ENCODE measurements around the gene HEMGN.

The HEMGN gene

DNA sequence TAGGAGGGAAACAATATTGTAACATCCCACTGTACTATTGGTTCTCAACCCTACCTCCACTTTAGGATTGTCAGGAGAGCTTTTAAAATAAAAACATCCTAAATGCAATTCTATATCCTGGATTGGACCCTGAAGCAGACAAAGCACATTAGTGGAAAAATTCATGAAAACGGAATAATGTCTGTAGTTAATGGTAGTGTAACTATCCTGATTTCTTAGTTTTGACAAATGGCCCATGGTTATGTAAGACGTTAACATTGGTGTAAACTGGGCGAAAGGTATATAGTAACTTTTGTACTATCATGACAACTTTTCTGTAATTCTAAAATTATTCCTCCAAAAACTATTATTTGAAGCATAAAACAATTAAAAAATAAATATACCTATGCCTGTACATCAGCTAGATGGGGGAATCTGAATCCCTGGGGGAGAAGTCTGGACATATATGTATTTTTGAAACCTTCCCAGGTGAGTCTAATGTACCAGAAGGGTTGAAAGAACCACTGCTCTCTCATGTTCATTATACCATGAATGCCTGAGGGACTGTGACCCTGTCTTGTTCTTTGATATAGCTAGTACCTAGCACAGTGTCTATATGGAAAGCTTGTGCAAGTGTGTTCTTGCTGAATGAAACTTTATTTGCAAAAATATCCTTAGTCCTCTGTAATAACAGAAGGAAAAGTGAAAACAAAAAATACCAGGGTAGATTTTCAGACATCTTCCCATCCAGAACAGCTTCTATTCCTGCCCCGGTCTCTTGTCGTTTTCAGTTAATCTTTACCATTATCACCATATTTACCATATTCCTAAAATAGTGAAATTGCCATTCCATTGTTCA, 12.3 kb downstream of the HEMGN start:
- no peak for DNase-seq

DNA sequence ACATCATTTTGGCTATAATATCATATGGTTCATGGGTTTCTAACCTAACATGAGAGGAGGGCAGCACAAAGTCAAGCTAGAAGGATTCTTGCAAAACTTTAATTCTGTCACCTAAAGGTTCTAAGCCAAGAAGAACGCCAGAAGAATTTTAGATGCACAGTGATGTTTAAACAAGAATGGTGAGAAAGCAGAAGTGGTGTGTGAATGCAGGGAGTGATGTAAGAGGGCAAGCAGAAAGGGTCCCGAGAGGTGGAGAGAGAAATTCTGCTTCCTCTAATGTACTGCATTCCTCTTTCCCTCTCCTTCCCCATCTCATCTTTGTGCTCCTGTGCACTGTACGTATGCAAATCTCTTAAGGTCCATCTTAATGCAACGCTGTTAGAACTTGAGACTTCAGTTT, 13.6 kb downstream of the HEMGN start:
- no peak for DNase-seq

DNA sequence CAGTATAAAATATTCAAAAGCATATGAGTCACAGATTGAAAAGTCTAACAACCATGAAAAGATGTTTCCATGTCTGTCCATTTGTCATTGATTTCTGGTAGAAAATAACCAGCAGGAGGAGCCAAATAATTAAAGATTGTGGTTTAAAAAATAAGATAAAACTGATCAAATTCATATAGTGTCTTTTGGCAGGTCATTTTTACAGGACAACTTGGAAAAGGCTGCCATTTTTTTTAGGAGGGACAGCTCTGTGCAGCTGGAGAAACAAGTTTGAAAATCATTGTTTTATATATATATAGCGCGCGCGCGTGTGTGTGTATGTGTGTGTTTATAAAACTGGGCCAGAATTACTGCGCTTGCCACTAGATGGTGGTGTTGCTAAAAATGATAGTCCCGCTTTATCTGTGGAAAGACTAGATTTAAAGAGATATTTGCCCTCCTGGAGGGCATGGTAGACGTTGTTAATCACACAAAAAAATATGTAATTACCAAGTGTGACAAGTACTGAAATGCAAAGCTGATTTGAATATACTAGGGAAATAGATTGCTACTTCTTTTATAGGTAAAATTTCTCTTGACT, 14.4 kb downstream of the HEMGN start:
- peak; percentile 85 for DNase-seq

DNA sequence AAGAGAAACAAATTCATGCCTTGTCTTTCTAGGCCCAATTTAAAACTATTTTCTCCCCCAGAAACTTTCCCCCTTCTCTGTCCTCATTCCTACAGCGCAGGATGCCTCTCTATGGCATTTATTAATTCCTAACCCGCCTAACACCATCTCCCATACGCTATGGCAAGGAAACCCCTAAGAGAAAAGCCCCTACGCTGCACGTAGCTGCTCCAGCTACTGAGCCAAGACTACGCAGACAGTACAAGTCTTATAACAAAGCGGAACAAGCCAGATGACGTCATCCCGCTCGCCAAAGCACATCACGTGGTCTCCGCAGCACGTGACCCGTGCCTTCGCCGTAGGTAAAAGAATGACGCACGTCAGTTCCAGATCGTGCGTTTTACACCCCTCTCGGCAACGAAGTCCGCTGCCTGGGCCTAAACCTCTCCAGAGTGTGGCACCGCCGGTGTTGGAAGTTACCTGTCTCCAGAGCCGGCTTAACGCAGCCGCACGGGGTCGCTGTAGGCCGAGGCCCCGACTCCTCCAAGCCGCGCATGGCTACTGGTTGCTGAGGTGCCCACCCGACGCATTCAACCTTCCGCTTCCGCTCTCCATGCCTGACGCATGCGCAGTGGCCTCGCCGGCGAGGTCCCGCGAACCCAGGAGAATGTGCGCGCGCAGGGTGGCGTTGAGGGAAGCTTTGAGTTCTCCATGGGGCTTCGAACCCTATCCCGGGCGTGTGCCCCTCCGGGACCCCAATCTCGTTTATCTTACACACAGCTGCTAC, 15.8 kb downstream of the HEMGN start, which contains the start of gene TRMO:
TRMO (minus strand) TSS at position 542 of the 766 bp plus-strand sequence; CDS start at position 535, 7 bp downstream.
- DNase-seq = peak; percentile 98

DNA sequence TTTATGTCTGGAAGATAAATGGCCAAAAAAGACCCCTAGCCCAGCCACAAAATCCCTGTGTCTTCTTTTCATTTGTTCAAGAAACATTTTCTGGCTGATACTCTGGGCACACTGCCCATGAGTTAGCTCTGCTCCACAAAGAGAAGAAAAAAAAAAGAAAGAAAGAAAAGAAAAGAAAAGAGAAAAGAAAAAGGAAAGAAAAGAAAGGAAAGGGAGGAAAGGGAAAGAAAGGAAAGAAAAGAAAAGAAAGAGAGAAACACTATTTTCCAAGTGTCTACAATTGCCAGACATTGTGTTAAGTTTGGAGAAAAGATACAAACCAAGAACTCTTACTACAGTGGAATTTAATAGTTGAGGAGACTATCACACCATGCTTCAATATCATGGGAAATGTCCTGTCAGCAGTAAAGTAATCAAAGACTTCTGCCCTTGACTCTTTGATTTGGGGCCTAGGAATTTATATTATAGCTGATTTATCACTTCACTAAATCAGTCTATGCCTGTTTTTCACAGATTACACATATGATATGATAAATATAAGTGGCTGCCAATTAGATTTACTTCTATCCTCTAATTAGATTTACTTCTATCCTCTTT, 18.7 kb downstream of the HEMGN start:
- no peak for DNase-seq

DNA sequence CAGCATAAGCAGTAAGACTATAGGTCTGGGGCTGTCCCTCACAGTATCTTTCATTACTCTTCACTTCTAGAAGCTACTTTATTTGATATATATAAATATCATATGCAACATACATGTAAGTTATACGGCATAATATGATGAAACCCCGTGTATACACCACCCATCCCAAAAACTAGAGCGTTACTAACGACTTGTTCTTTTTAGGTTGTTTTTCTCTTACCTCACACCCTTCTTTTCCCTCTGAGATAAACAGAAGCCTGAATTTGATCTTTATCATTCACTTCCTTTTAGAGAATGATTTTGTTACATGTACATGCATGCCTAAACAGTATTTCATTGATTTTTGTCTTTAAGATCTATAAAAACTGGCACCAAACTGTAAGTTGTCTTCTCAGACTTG, 19.4 kb downstream of the HEMGN start:
- DNase-seq = no peak

DNA sequence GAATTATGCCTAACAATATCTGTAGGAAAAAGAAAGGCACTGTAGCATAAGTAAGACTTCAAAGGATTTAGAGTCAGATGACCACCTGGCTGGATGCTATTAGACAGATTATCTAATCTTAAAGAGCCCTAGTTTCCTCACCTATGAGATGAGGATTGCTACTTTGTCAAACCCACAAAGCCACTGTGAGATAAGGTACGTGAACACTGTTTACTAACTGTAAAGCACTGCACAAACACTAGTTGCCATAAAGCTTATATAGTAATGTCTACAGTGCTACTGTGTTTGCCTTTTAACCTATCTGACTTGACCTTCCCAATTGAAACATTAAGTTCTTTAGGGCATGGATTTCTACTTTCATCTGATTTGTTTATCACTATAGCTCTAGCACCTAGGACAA, 26.0 kb downstream of the HEMGN start:
- DNase-seq = no peak

DNA sequence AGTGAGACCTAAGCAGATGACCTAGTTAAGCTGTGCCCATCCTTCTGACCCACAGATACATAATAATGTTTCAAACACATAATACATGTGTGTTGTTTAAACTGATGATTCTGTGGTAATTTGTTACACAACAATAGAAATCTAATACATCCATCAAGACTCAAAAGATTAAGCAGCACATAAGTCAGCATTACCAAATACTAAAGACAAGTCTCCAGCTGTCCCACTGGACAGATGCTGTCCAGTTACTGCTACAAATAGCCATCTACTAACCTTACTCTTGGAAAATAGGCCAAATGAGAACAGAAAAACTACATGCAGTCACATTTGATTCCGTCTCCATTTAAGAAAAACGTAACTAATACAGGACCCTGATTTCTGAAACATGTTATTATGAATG, 26.4 kb downstream of the HEMGN start:
- DNase-seq = no peak

DNA sequence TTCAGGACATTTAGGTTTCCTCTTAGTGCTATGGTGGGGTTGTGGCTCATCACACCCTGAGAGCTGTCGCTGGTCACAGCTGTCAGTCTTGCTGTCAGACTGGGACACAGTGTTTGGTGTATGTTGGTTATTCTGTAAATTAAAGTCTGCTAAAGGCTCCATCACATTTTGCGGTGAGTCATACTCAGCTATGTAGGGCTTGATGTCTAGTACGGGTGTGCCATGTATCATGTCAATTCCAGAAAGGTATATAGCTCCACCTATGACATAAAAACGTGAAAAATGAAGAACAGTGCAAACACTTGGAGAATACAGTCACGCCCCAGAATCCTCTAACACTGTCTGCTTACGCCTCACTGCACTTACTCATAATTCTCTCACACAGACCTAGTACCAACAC, 27.6 kb downstream of the HEMGN start:
- DNase-seq = no peak

DNA sequence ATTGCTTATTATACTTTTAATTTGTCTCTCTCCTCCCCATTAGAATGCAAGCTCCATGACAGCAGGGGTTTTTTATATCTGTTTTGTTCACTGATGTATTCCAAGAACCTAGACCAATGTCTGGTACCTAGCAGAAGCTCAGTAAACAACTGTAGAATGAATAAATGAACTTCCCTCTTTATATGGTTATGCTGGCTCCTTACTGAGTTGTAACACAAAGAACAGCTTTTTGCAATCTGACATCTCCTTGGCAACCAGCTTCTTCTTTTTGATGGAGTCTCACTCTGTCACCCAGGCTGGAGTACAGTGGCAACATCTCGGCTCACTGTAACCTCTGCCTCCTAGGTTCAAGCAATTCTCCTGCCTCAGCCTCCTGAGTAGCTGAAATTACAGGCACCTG, 29.3 kb downstream of the HEMGN start:
- no peak for DNase-seq

DNA sequence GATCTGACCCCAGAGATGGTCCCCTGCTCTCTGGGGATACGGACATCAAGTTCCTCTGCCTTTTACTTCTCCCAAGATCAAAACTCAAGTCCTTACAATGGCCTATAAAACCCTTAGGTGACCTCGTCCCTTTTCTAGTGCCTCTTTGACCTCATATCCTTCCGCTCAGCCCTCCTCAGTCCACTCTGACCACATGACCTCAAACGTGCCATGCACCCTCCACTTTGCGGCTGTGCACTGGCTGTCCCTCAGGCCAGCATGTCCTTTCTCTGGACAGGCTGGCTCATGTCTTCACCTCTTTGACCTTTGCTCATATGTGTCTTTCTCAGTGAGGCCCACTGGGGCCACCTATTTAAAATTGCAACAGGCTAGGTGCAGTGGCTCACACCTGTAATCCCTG, 30.3 kb downstream of the HEMGN start:
- no peak for DNase-seq

DNA sequence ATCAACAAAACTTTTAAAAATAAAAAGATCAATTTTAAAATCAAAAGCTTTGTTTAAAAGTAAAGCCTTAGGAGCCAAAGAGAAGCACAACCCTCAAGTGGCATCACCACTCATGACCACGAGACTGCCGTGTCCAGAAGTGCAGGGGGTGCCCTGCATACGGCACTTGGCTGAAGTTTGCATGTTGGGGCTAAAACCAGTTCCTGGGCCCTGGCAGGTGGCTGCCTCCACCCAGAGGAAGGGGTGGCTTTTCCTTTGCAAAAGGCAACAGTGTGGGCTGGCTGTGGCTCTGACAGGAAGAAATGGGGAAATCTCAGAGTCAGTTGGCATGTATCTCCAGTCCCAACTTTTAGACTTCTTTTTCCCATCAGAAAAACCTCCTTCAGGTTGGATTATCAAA, 30.9 kb downstream of the HEMGN start:
- no peak for DNase-seq

DNA sequence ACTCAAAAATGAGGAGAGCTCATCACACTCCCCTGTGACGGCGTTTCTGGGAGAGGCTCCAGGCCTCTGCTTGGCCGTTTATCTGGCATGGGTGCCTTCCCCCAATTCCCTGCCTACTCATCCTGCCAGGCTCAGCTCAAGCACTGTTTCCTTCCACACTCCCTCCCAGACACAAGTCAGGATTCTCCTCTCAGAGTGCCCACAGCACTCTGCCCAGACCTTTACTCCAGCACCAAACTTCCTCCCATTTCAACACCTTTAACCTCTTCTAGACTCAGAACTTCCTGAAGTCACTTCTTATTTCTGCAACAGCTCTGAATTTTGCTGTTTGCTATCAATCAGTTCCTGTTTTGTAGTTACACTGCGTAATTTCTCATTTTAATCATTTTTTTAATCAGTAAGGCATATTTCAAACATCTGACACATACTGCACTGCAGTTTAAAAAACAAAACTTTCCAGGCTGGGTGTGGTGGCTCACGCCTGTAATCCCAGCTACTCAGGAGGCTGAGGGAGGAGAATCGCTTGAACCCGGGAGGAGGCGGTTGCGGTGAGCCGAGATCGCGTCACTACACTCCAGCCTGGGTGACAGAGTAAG, 31.6 kb downstream of the HEMGN start:
- DNase-seq = no peak

DNA sequence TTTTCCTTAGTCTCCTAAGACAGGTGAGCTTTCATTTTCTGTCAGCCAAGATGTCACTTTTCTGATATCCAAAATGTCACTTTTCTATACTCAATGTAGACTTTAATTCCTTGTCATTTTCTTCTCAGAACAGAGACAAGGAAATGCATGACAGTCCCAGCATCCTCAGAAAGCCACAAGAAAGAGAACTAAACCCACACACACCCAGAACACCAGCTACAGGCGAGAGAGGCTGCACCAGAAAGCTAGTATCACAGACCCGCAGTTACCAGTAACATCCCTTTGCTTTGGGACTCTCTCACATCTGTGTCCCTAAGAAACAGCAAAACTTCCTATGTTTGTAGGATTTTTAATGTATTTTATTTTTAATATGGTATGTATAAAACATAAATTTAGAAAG, 32.7 kb downstream of the HEMGN start:
- DNase-seq = no peak

DNA sequence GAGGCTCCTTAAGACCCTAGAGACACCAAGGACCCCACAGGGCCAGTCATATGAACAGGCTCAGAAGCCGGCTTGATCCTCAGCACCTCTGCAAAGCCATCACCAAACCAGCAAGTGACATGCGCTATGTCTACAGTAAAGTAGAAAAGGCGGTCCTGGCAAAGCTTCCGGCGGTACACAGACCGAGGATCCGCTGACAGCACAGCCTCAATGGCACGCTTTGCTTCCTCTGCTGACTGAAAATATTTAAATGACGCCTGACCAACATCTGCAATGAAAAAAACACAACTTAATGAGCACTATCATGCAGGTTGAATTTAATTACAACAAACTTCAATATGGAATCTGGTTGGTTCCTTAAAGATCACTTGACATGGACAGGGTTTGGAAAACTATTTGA, 33.2 kb downstream of the HEMGN start:
- no peak for DNase-seq

DNA sequence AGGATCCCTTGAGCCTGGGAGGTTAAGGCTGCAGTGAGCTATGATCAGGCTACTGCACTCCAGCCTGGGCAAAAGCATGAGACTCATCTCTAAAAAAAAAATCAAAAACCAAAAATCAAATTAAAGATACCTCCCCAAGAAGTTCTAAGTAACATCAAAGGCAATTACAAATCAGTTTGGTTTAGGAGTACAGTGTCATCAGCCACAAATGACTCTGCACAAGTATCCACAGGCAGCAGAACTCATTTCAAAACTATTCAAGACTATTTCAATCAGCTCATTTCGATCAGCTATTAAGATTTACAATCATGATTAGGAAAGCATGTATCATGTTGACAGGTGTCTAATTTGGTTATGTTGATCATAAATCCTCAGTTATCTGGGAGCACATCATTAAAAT, 34.8 kb downstream of the HEMGN start:
- no peak for DNase-seq

DNA sequence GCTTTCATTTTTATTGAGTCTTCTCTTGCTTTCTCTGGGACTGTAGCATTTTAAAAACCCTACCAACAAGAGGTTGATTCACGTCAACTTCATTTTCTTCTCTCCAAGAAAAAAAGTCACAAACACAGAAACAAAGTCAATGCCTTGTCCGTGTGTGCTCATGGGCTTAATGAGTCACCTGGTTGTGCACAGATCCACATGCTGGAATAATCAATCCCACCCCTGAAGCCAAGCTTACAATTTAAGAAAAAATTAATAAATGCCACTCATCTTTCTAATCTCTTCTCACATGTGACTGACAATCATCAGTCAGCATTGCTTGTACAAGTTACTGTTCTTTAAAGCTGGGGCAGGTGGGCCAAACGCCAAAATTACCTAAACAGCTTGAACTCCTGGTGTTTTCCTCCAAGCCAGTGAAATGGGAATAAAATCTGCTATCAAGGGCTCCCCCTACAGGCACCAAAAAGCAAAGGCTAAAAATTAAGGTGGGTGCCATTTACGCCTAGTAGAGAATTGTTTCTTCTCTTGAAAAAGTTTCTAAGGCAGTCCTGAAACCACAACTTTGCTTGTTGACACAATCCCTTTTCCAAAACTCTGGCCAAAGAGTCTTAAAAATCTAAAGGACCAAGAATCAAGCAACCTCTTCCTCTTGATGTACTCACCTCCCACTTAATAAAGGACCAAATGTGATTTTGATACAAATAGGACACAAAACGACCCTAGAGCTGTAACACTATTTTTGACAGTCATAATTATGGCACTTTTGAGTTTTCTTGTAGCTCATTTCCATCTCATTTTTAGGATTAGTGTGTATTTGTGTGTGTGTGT, 37.0 kb downstream of the HEMGN start:
- DNase-seq = peak; percentile 54

DNA sequence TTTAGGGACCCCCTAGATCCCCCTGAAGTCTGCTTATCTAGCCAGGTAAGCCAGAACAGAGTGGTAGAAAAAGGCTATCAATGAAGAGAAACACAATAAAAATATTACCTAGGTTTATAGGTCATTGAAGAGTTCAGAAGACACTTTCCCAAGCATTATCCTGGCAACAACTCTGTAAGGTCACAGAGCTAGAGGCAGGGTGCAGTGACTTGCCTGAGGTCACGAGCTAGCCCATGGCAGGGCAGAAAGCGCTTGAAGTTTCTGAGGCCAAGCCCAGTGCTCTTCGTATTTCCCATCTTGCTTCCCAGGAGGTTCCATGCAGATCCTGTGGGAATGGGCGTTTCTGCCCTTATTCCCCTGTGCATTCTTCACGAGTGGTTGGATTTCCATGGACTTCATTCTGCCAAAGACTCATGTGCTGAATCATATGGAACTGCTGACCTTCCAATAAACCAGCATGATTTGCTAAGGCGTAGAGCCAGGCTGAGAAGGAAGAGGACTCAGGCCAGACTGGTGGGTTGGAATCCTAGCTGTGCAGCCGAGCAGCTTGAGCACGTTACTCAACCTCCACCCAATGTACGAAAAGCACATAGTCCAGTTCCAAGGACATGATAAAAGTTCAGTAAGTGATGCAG, 37.8 kb downstream of the HEMGN start:
- no peak for DNase-seq

DNA sequence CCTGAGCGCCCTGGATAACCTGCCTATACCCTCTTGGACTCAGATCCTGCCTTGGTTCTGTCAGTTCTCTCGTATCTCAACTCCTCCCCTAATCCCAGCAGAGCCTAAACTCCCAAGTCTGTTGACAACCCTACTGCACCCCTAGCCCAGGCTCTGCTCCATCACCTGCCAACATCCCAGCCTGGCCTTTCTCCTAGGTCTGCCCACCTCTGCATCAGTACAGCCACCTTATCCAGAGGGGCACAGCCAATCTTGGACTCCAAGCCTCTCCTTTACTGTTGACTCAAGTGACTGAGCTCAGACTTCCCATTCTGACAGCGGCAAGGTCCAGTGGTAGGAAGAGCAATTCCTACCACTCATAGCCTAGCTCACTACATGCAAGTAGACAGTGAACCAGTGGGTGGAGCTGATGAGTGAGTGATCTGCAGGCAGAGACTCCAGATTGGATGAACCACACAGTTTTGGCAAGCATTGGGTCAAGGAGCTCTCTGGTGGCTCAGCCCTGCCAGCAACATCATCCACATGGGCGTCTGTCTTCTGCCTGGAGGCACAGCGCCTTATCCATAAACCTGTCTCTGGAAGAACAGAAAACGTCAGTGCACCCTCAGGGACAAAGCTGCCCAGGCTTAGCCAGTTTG, 42.2 kb downstream of the HEMGN start:
- DNase-seq = peak; percentile 30

DNA sequence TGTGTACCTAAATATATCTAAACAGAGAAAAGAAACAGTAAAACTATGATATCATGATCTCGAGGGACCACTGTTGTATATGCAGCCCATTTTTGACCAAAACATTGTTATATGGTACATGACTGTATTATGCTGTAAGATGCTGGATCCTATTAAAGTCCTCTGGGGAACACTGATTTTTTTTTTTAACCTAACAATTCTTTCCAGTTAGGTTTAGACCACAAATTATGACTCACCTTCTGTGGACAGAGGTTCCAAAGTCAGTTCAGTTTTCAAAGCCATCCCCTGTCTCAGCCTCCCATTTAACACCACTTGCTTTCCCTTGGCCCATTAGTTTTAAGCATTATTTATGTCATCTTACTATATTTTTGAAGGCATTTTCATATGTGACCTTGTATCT, 42.8 kb downstream of the HEMGN start:
- no peak for DNase-seq

DNA sequence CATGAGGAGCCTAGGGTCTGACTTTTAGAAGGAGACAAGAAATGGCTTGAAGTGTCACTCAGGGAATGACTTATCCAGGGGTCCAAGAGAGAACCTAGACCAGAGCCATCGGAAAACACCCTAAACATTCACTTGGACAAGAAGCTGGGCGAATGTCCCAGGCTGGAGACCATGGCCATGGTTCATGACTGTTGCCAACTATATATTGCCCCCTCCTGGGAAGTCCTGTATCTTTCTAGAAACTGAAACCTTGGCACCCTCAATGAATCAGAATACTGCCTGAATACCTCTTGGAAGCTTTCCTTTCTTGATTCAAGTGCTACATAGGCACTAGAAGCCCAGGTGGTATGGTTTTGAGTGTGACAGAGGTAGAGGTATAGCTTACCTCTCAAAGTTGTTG, 45.6 kb downstream of the HEMGN start:
- DNase-seq = no peak
